K562 (cell line): Measurements from ENCODE around the gene FAM174C. TPM values are rescaled to one million over a fixed set of nuclear protein-coding genes. Genes with fewer than 3 reads are reported as not detected.

ENCODE experiments used
- BDP1 ChIP-seq: IDR thresholded peaks from 3 replicates; pipeline ENCODE4 v1.6.1; 2011; ENCODE audit not compliant: insufficient read length, insufficient read depth
- CREM ChIP-seq: IDR thresholded peaks from 2 replicates; pipeline ENCODE4 v1.6.1; 2014; ENCODE audit warnings: antibody characterized with exemption, low read depth
- FOXJ3 ChIP-seq: sonication (generic); formaldehyde crosslinking; IDR thresholded peaks from 2 replicates; pipeline ENCODE4 v1.4.0; 2020; ENCODE audit warnings: mild to moderate bottlenecking, missing genetic modification reagents
- HMG20A ChIP-seq: fragments of 450-650 bp; formaldehyde crosslinking; conservative IDR thresholded peaks from 2 replicates; pipeline ENCODE4 v1.4.0; 2020; ENCODE audit warnings: mild to moderate bottlenecking, mixed read lengths
- KDM4B ChIP-seq, 2 experiments: fragments of 450-650 bp in 1 of 2; sonication (generic) in 1 of 2; IDR thresholded peaks; 2 replicates each; pipeline ENCODE4 v1.6.1; 2016 to 2017; ENCODE audit warnings: borderline replicate concordance in 2 of 2, antibody characterized with exemption in 1 of 2, low read depth in 1 of 2, mild to moderate bottlenecking in 1 of 2
- MTA2 ChIP-seq: fragments of 450-650 bp; IDR thresholded peaks from 2 replicates; pipeline ENCODE4 v1.6.1; 2016; ENCODE audit warnings: low read depth
- NCOA1 ChIP-seq: fragments of 450-650 bp; IDR thresholded peaks from 2 replicates; pipeline ENCODE4 v1.6.1; 2016; ENCODE audit warnings: low read depth
- PHB ChIP-seq: fragments of 250-450 bp; sonication (Bioruptor Pico); IDR thresholded peaks from 2 replicates; pipeline ENCODE4 v1.5.0; 2021
- RFX5 ChIP-seq: IDR thresholded peaks from 2 replicates; pipeline ENCODE4 v1.6.1; 2011; ENCODE audit warnings: low read depth, mild to moderate bottlenecking, improper control_type of control experiment, low read length
- TAF1 ChIP-seq: IDR thresholded peaks from 2 replicates; pipeline ENCODE4 v1.6.1; 2011; ENCODE audit warnings: mild to moderate bottlenecking, low read length, moderate library complexity; ENCODE audit not compliant: insufficient read depth, control insufficient read depth, severe bottlenecking; ENCODE audit errors: extremely low read depth
- ZNF133 ChIP-seq: fragments of 250-450 bp; sonication (Bioruptor Pico); IDR thresholded peaks from 2 replicates; pipeline ENCODE4 v1.4.0; 2020; ENCODE audit warnings: mild to moderate bottlenecking
- ZNF143 ChIP-seq: sonication (generic); formaldehyde crosslinking; IDR thresholded peaks from 2 replicates; pipeline ENCODE4 v1.9.0; 2022; ENCODE audit warnings: mild to moderate bottlenecking, missing genetic modification reagents
- ZNF263 ChIP-seq: sonication (generic); formaldehyde crosslinking; IDR thresholded peaks from 2 replicates; pipeline ENCODE4 v1.8.0; 2022; ENCODE audit warnings: mild to moderate bottlenecking, missing genetic modification reagents, borderline replicate concordance
- ZNF444 ChIP-seq: fragments of 250-450 bp; sonication (Bioruptor Pico); IDR thresholded peaks from 2 replicates; pipeline ENCODE4 v1.4.0; 2020; ENCODE audit warnings: mild to moderate bottlenecking, moderate library complexity
- ZSCAN32 ChIP-seq: fragments of 450-650 bp; formaldehyde crosslinking; IDR thresholded peaks from 2 replicates; pipeline ENCODE4 v1.4.0; 2020; ENCODE audit warnings: mild to moderate bottlenecking, moderate library complexity
- polyA plus RNA-seq, 8 experiments: library from polyadenylated mRNA; depleted of rRNA in 4 of 8; stranded (reverse) in 5 of 8; unstranded in 3 of 8; fragments of >200 nt; fragmentation: Nextera tagmentation in 2 of 8; fragmentation: Illumina TruSeq in 1 of 8; extraction: Ambion mirVana in 2 of 8; extraction: Trizol in 1 of 8; gene quantifications; 2 replicates each; pipeline versions ENCODE4 v1.2.1 to v1.2.3, GENCODE V29; 2011 to 2014; ENCODE audit warnings: inconsistent platforms in 1 of 8, missing spikeins in 1 of 8
- total RNA-seq, 7 experiments: library from RNA; depleted of rRNA in 6 of 7; stranded (reverse); fragments of >200 nt in 6 of 7; fragmentation: Illumina TruSeq in 2 of 7; extraction: Trizol in 2 of 7; gene quantifications; 2 replicates each; pipeline versions ENCODE4 v1.2.1 to v1.2.3, GENCODE V29; 2011 to 2021; ENCODE audit warnings: low replicate concordance in 1 of 7
- TF ChIP-seq, protein P1 (sequence below): fragments of 450-650 bp; IDR thresholded peaks from 2 replicates; pipeline ENCODE4 v1.6.1; 2018; ENCODE audit not compliant: partially characterized antibody
- TF ChIP-seq, protein P2 (sequence below): sonication (generic); formaldehyde crosslinking; IDR thresholded peaks from 2 replicates; pipeline ENCODE4 v1.8.0; 2022; ENCODE audit warnings: missing genetic modification reagents, mild to moderate bottlenecking, borderline replicate concordance
- TF ChIP-seq, protein P3 (sequence below): IDR thresholded peaks from 2 replicates; pipeline ENCODE4 v1.6.1; 2011; ENCODE audit warnings: borderline replicate concordance, low read depth, mild to moderate bottlenecking, moderate library complexity, low read length; ENCODE audit not compliant: insufficient read depth, poor library complexity, severe bottlenecking

The FAM174C gene
- total and polyA plus RNA-seq, 9 of the 15 experiments (the other 6 are each of a cell fraction or from before 2014, with no cell fraction given) = 0.66 to 89.6 (median 20.3) TPM

DNA sequence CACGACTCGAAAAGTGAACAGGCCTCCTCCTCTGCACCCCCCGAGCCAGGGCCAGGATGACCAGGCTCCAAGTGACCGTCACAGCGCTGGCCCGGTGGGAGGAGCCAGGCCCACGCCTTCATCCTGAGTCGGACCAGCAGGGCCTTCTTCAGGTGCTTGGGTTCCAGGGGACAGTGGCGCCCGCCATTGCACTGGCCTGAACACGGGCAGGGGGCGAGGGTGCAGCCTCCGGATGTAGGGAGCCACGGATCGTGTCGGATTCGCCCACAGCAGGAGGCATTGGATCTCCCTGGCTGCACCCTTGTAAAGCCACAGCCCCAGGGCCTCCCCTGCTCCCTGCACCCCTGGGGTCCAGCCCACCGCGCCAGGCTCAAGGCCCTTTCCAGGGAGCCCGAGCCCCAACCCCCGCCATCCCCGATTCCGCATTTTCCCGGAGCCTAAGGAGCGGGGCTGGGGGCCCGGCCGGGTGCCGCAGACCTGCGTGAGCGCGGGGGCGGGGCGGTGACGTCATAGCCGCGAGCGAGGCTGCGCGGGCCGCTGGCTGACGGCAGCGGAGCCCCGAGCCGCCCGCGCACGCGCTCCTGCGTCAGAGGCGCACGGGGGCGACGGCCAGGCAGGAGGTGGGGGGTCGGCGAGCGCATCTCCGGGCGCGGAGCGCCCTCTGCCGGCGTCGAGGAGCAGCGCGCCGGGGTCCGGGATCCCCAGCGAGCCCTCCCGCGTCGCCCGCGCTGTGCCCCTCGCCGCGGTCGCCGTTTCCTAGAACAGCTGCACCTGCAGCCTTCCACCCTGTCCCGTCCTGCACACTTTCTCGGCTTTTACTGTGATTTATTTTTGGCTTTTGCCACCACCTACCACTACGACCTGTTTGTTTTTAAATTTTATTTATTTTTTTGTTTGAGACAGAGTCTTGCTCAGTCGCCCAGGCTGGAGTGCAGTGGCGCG, 35.3 kb upstream of the FAM174C start (continued):
- TF ChIP-seq, protein P1, sequence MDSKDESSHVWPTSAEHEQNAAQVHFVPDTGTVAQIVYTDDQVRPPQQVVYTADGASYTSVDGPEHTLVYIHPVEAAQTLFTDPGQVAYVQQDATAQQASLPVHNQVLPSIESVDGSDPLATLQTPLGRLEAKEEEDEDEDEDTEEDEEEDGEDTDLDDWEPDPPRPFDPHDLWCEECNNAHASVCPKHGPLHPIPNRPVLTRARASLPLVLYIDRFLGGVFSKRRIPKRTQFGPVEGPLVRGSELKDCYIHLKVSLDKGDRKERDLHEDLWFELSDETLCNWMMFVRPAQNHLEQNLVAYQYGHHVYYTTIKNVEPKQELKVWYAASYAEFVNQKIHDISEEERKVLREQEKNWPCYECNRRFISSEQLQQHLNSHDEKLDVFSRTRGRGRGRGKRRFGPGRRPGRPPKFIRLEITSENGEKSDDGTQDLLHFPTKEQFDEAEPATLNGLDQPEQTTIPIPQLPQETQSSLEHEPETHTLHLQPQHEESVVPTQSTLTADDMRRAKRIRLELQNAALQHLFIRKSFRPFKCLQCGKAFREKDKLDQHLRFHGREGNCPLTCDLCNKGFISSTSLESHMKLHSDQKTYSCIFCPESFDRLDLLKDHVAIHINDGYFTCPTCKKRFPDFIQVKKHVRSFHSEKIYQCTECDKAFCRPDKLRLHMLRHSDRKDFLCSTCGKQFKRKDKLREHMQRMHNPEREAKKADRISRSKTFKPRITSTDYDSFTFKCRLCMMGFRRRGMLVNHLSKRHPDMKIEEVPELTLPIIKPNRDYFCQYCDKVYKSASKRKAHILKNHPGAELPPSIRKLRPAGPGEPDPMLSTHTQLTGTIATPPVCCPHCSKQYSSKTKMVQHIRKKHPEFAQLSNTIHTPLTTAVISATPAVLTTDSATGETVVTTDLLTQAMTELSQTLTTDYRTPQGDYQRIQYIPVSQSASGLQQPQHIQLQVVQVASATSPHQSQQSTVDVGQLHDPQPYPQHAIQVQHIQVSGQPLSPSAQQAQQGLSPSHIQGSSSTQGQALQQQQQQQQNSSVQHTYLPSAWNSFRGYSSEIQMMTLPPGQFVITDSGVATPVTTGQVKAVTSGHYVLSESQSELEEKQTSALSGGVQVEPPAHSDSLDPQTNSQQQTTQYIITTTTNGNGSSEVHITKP = peak; percentile 55
- TF ChIP-seq PHB (CRISPR knock-in tag) = no peak
- peak; percentile 55; the same call in 1 of the 2 replicates for TF ChIP-seq RFX5
- peak; percentile 42; the same call in 1 of the 2 replicates for TF ChIP-seq ZNF263 (CRISPR knock-in tag)
- TF ChIP-seq ZNF444 = no peak
- peak; percentile 98 for TF ChIP-seq CREM
- no peak for TF ChIP-seq MTA2
- TF ChIP-seq BDP1 = no peak
- TF ChIP-seq, protein P2, sequence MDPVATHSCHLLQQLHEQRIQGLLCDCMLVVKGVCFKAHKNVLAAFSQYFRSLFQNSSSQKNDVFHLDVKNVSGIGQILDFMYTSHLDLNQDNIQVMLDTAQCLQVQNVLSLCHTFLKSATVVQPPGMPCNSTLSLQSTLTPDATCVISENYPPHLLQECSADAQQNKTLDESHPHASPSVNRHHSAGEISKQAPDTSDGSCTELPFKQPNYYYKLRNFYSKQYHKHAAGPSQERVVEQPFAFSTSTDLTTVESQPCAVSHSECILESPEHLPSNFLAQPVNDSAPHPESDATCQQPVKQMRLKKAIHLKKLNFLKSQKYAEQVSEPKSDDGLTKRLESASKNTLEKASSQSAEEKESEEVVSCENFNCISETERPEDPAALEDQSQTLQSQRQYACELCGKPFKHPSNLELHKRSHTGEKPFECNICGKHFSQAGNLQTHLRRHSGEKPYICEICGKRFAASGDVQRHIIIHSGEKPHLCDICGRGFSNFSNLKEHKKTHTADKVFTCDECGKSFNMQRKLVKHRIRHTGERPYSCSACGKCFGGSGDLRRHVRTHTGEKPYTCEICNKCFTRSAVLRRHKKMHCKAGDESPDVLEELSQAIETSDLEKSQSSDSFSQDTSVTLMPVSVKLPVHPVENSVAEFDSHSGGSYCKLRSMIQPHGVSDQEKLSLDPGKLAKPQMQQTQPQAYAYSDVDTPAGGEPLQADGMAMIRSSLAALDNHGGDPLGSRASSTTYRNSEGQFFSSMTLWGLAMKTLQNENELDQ (CRISPR knock-in tag) = no peak
- no peak for TF ChIP-seq KDM4B (IDR thresholded peaks at IDR 0.05; ENCODE audit: borderline replicate concordance in 2 of 2, low read depth in 1 of 2)
- TF ChIP-seq ZSCAN32 (CRISPR knock-in tag) = peak; percentile 64; the same call in 1 of the 2 replicates
- TF ChIP-seq FOXJ3 (CRISPR knock-in tag) = no peak
- TF ChIP-seq NCOA1 = peak; percentile 35; the same call in 1 of the 2 replicates
- no peak for TF ChIP-seq HMG20A (CRISPR knock-in tag)
- TF ChIP-seq, protein P3, sequence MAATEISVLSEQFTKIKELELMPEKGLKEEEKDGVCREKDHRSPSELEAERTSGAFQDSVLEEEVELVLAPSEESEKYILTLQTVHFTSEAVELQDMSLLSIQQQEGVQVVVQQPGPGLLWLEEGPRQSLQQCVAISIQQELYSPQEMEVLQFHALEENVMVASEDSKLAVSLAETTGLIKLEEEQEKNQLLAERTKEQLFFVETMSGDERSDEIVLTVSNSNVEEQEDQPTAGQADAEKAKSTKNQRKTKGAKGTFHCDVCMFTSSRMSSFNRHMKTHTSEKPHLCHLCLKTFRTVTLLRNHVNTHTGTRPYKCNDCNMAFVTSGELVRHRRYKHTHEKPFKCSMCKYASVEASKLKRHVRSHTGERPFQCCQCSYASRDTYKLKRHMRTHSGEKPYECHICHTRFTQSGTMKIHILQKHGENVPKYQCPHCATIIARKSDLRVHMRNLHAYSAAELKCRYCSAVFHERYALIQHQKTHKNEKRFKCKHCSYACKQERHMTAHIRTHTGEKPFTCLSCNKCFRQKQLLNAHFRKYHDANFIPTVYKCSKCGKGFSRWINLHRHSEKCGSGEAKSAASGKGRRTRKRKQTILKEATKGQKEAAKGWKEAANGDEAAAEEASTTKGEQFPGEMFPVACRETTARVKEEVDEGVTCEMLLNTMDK = peak; percentile 67
- peak; percentile 65; the same call in 1 of the 2 replicates for TF ChIP-seq ZNF133 (CRISPR knock-in tag)
- peak; percentile 15 for TF ChIP-seq TAF1
- TF ChIP-seq ZNF143 (CRISPR knock-in tag) = no peak
